BLaER1 treated with 17β-estradiol and CSF1 and Interleukin-3, amounts not matched to agents 10 nM and 100 nM (cell line): ENCODE measurements around the gene MATN3.

Source experiments
- H3K27ac ChIP-seq, 11 experiments: shearing (Covaris generic); formaldehyde crosslinking; 2 replicates each; pipeline ENCODE4 v1.8.1; 2022
- H3K27me3 ChIP-seq, 11 experiments: shearing (Covaris generic); formaldehyde crosslinking; 2 replicates each; pipeline ENCODE4 v1.8.1; 2022
- H3K36me3 ChIP-seq, 11 experiments: shearing (Covaris generic); formaldehyde crosslinking; 2 replicates each; pipeline ENCODE4 v1.8.1; 2022
- H3K4me1 ChIP-seq, 10 experiments: shearing (Covaris generic); formaldehyde crosslinking; 2 replicates each; pipeline ENCODE4 v1.8.1; 2022
- H3K4me2 ChIP-seq, 11 experiments: shearing (Covaris generic); formaldehyde crosslinking; 2 replicates each; pipeline ENCODE4 v1.8.1; 2022
- H3K4me3 ChIP-seq, 10 experiments: shearing (Covaris generic); formaldehyde crosslinking; 2 replicates each; pipeline ENCODE4 v1.8.1; 2022
- H3K9ac ChIP-seq, 11 experiments: shearing (Covaris generic); formaldehyde crosslinking; 2 replicates each; pipeline ENCODE4 v1.8.1; 2022
- H3K9me3 ChIP-seq, 11 experiments: shearing (Covaris generic); formaldehyde crosslinking; replicated peaks in 1 of 11; 2 replicates each; pipeline ENCODE4 v1.8.1; 2022
- H4K20me1 ChIP-seq, 11 experiments: shearing (Covaris generic); formaldehyde crosslinking; 2 replicates each; pipeline ENCODE4 v1.8.1; 2022
- Cebpa-rat ChIP-seq, 11 experiments: shearing (Covaris generic); IDR thresholded peaks; 2 replicates each; pipeline ENCODE4 v1.8.1; 2022

Gene MATN3

GRCh38 chr2:20016346-20016745 is 3.9 kb upstream of the MATN3 start:
- Histone ChIP-seq H3K4me1 (peaks cover 6 to 15% (median 13%) of the 10 kb centered on the region in 10 experiments; a peak in 16 of 20 replicates), H3K4me3 (no peak overlapping the region), H3K9me3 (peaks cover 26 to 44% (median 38%) of the 10 kb centered on the region in 11 experiments), H4K20me1 (no peaks in the 10 kb centered on the region; a peak in 1 of 22 replicates), H3K36me3 (peaks cover 2 to 18% (median 13%) of the 10 kb centered on the region in 11 experiments; a peak in 13 of 22 replicates), H3K9ac (no peak overlapping the region), H3K4me2 (no peak overlapping the region), H3K27ac (no peak overlapping the region), H3K27me3 (peaks cover 34 to 41% (median 36%) of the 10 kb centered on the region in 11 experiments)
- no peak for TF ChIP-seq Cebpa-rat (IDR thresholded peaks at IDR 0.05)

- no peaks in the 10 kb centered on the region; a peak in 1 of 22 replicates for H4K20me1 ChIP-seq
- peaks cover 6 to 15% (median 13%) of the 10 kb centered on the region in 10 experiments; a peak in 16 of 20 replicates for H3K4me1 ChIP-seq
- H3K4me3 ChIP-seq, result no peak overlapping the region
- no peak overlapping the region for H3K27ac ChIP-seq
- peaks cover 42 to 48% (median 44%) of the 10 kb centered on the region in 11 experiments for H3K27me3 ChIP-seq
- peaks cover 18 to 36% (median 30%) of the 10 kb centered on the region in 11 experiments for H3K9me3 ChIP-seq
- no peak for TF ChIP-seq Cebpa-rat (IDR thresholded peaks at IDR 0.05)
- H3K9ac ChIP-seq, result no peak overlapping the region
- no peak overlapping the region for H3K4me2 ChIP-seq
- peaks cover 0 to 10% (median 5%) of the 10 kb centered on the region in 11 experiments; a peak in 4 of 22 replicates for H3K36me3 ChIP-seq
Measured at GRCh38 chr2:20015482-20016083, 3.1 kb upstream of the MATN3 start.

- H3K4me3 ChIP-seq, result peak overlapping the region in 9 of 10 experiments; percentile 48 to 68 (median 54); a peak in 17 of 20 replicates
- peak overlapping the region; percentile 67 to 97 (median 81) for H3K4me2 ChIP-seq
- H3K27ac ChIP-seq, result no peak overlapping the region
- peaks cover 6 to 15% (median 13%) of the 10 kb centered on the region in 10 experiments; a peak in 16 of 20 replicates for H3K4me1 ChIP-seq
- H3K9ac ChIP-seq, result peak overlapping the region in 4 of 11 experiments; percentile 44 to 73 (median 52); a peak in 6 of 22 replicates
- TF ChIP-seq Cebpa-rat (IDR thresholded peaks at IDR 0.05), result no peak
- peaks cover 47 to 57% (median 52%) of the 10 kb centered on the region in 11 experiments for H3K27me3 ChIP-seq
- no peaks in the 10 kb centered on the region; a peak in 1 of 22 replicates for H4K20me1 ChIP-seq
- H3K36me3 ChIP-seq, result no peaks in the 10 kb centered on the region
- H3K9me3 ChIP-seq, result peaks cover 6 to 23% (median 18%) of the 10 kb centered on the region in 11 experiments; a peak in 21 of 22 replicates
Measured at GRCh38 chr2:20013126-20013849, 820 bp upstream of the MATN3 start.

- Histone ChIP-seq H3K4me1 (peaks cover 6 to 15% (median 13%) of the 10 kb centered on the region in 10 experiments; a peak in 16 of 20 replicates), H3K9ac (peak overlapping the region in 1 of 11 experiments; percentile 60; a peak in 2 of 22 replicates), H3K36me3 (no peaks in the 10 kb centered on the region), H3K27ac (no peak overlapping the region), H4K20me1 (no peaks in the 10 kb centered on the region; a peak in 1 of 22 replicates), H3K9me3 (peaks cover 6 to 23% (median 18%) of the 10 kb centered on the region in 11 experiments; a peak in 21 of 22 replicates), H3K4me2 (peak overlapping the region; percentile 67 to 97 (median 81); a peak in 21 of 22 replicates), H3K4me3 (peak overlapping the region; percentile 38 to 68 (median 54); a peak in 17 of 20 replicates), H3K27me3 (peaks cover 47 to 57% (median 52%) of the 10 kb centered on the region in 11 experiments)
- no peak for TF ChIP-seq Cebpa-rat (IDR thresholded peaks at IDR 0.05)
Measured at GRCh38 chr2:20012032-20012281, 511 bp downstream of the MATN3 start.

GRCh38 chr2:20011276-20012031 is 1.0 kb downstream of the MATN3 start:
- Histone ChIP-seq H3K9me3 (peaks cover 6 to 23% (median 18%) of the 10 kb centered on the region in 11 experiments; a peak in 21 of 22 replicates), H4K20me1 (no peaks in the 10 kb centered on the region; a peak in 1 of 22 replicates), H3K4me2 (peak overlapping the region in 2 of 11 experiments; percentile 80 to 92; a peak in 1 of 22 replicates), H3K27me3 (peaks cover 47 to 57% (median 52%) of the 10 kb centered on the region in 11 experiments), H3K4me3 (peak overlapping the region in 2 of 10 experiments; percentile 54 to 68; a peak in 1 of 20 replicates), H3K9ac (no peak overlapping the region), H3K36me3 (no peaks in the 10 kb centered on the region), H3K27ac (no peak overlapping the region), H3K4me1 (peaks cover 6 to 15% (median 13%) of the 10 kb centered on the region in 10 experiments; a peak in 16 of 20 replicates)
- TF ChIP-seq Cebpa-rat (IDR thresholded peaks at IDR 0.05), result no peak

- Histone ChIP-seq H3K4me1 (peaks cover 6 to 15% (median 13%) of the 10 kb centered on the region in 10 experiments; a peak in 16 of 20 replicates), H3K9ac (no peak overlapping the region), H4K20me1 (no peaks in the 10 kb centered on the region; a peak in 1 of 22 replicates), H3K27me3 (peaks cover 35 to 42% (median 38%) of the 10 kb centered on the region in 11 experiments), H3K9me3 (peaks cover 0 to 8% (median 5%) of the 10 kb centered on the region in 11 experiments; a peak in 9 of 22 replicates), H3K4me2 (no peak overlapping the region), H3K27ac (no peak overlapping the region), H3K36me3 (no peaks in the 10 kb centered on the region), H3K4me3 (no peak overlapping the region)
- TF ChIP-seq Cebpa-rat (IDR thresholded peaks at IDR 0.05), result no peak
Measured at GRCh38 chr2:20008703-20009102, 3.8 kb downstream of the MATN3 start.

DNA sequence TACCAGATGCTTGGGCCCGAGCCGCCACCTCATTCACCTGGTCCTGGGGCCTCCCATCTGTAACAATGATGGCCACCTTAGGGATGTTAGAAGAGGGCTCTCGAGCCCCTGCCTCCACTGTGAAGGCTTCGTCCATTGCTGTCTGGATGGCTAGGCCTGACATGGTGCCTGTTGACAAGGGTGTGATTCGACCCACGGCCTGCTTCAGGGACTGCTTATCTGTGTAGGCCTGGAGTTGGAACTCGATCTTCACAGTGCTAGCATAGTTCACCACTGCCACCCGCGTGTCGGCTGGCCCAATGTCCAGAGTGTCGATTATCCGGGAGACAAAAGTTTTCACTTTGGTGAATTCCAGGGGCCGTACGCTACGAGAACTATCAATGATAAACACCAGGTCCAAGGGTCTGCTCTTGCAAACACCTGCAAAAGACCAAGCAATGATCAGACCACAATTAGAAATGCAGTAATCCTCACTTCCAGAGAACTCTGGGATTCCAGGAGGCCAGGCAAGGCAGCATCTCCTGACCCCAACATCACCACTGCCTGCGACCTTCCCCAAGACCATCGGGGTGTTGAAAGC is 6.5 kb downstream of the MATN3 start:
- no peak overlapping the region for H3K4me2 ChIP-seq
- no peak overlapping the region for H3K9ac ChIP-seq
- no peaks in the 10 kb centered on the region for H4K20me1 ChIP-seq
- no peaks in the 10 kb centered on the region for H3K9me3 ChIP-seq
- no peak overlapping the region for H3K27ac ChIP-seq
- H3K4me3 ChIP-seq, result no peak overlapping the region
- H3K4me1 ChIP-seq, result no peaks in the 10 kb centered on the region
- no peaks in the 10 kb centered on the region for H3K36me3 ChIP-seq
- TF ChIP-seq Cebpa-rat (IDR thresholded peaks at IDR 0.05), result no peak
- peaks cover 8 to 15% (median 11%) of the 10 kb centered on the region in 11 experiments for H3K27me3 ChIP-seq

GRCh38 chr2:20005067-20005627 is 7.3 kb downstream of the MATN3 start:
- no peak overlapping the region for H3K9ac ChIP-seq
- no peaks in the 10 kb centered on the region for H3K4me1 ChIP-seq
- no peaks in the 10 kb centered on the region for H3K36me3 ChIP-seq
- no peak overlapping the region for H3K27ac ChIP-seq
- TF ChIP-seq Cebpa-rat (IDR thresholded peaks at IDR 0.05), result no peak
- no peaks in the 10 kb centered on the region for H4K20me1 ChIP-seq
- H3K9me3 ChIP-seq, result no peaks in the 10 kb centered on the region
- H3K27me3 ChIP-seq, result peaks cover 0 to 7% (median 2%) of the 10 kb centered on the region in 11 experiments; a peak in 16 of 22 replicates
- H3K4me3 ChIP-seq, result no peak overlapping the region
- no peak overlapping the region for H3K4me2 ChIP-seq
